ENCODE results near the gene MRM2.

Gene MRM2

DNA sequence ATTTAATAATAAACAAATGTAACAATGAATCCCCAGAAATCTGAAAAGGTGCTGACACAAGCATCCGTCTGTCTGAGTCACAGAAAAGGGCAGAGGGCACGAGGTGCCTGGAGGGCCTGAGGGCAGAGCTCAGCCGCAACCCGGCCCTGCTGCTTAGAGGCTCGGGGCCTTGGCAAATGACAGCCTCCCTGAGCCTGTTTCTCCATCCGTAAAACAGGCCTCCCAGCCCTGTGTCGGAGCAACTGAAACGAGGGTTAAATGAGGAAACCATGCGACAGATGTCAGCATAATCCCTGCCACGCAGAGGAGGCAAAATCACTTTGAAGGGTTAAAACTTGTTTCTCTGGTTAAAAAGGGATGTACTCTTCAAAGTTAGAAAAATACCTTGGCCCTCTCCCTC lies 24.9 kb upstream of the MRM2 start:
- Histone ChIP-seq H4K20me1 (ENCODE audit: insufficient read depth) (no peaks in the 10 kb centered on the region; the same call in 1 of the 2 replicates), H3K27ac (no peak overlapping the region), H2AFZ (ENCODE audit: low read depth) (no peak overlapping the region), H3K36me3 (ENCODE audit: insufficient read depth) (no peaks in the 10 kb centered on the region), H3K4me3 (IDR thresholded peaks at IDR 0.05; ENCODE audit: insufficient read depth, low read depth, low read length) (no peak overlapping the region), H3K9ac (no peak overlapping the region), H3K4me1 (ENCODE audit: low read depth, poor library complexity, severe bottlenecking) (no peaks in the 10 kb centered on the region), H3K27me3 (ENCODE audit: insufficient read depth, low read depth) (no peaks in the 10 kb centered on the region), H3K4me2 (no peak overlapping the region), H3K79me2 (ENCODE audit: insufficient read depth, low read depth) (no peaks in the 10 kb centered on the region)
- TF ChIP-seq, protein P1, sequence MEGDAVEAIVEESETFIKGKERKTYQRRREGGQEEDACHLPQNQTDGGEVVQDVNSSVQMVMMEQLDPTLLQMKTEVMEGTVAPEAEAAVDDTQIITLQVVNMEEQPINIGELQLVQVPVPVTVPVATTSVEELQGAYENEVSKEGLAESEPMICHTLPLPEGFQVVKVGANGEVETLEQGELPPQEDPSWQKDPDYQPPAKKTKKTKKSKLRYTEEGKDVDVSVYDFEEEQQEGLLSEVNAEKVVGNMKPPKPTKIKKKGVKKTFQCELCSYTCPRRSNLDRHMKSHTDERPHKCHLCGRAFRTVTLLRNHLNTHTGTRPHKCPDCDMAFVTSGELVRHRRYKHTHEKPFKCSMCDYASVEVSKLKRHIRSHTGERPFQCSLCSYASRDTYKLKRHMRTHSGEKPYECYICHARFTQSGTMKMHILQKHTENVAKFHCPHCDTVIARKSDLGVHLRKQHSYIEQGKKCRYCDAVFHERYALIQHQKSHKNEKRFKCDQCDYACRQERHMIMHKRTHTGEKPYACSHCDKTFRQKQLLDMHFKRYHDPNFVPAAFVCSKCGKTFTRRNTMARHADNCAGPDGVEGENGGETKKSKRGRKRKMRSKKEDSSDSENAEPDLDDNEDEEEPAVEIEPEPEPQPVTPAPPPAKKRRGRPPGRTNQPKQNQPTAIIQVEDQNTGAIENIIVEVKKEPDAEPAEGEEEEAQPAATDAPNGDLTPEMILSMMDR (conservative IDR thresholded peaks at IDR 0.05; ENCODE audit: low read depth, low read length) = no peak

DNA sequence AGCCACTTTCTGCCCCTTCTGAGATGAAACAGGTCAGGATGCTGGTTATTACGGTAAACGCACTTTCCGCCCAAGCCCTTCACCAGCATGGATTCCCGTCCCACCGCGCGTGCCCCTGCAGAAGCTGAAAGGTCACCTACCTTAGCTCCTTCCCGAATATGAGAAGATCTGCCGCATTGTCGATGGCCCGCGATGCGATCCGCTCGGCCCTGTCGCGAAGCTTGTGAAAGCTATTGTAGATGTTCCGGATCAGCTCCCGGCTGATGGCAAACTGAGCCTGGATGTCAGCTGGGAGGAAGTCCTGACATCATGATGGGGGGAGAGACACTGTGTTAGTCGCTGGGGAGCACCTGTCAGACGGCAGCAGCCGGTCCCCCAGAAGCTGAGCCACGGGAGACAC lies 22.2 kb upstream of the MRM2 start:
- H3K27ac ChIP-seq = no peak overlapping the region
- H3K4me2 ChIP-seq = no peak overlapping the region
- no peaks in the 10 kb centered on the region for H3K79me2 ChIP-seq (ENCODE audit: insufficient read depth, low read depth)
- TF ChIP-seq, protein P1 (conservative IDR thresholded peaks at IDR 0.05; ENCODE audit: low read depth, low read length) = no peak
- no peak overlapping the region for H2AFZ ChIP-seq (ENCODE audit: low read depth)
- H3K36me3 ChIP-seq (ENCODE audit: insufficient read depth) = no peaks in the 10 kb centered on the region
- H3K27me3 ChIP-seq (ENCODE audit: insufficient read depth, low read depth) = no peaks in the 10 kb centered on the region
- H3K4me1 ChIP-seq (ENCODE audit: low read depth, poor library complexity, severe bottlenecking) = no peaks in the 10 kb centered on the region
- H4K20me1 ChIP-seq (ENCODE audit: insufficient read depth) = no peaks in the 10 kb centered on the region; the same call in 1 of the 2 replicates
- no peak overlapping the region for H3K9ac ChIP-seq
- H3K4me3 ChIP-seq (IDR thresholded peaks at IDR 0.05; ENCODE audit: insufficient read depth, low read depth, low read length) = no peak overlapping the region

DNA sequence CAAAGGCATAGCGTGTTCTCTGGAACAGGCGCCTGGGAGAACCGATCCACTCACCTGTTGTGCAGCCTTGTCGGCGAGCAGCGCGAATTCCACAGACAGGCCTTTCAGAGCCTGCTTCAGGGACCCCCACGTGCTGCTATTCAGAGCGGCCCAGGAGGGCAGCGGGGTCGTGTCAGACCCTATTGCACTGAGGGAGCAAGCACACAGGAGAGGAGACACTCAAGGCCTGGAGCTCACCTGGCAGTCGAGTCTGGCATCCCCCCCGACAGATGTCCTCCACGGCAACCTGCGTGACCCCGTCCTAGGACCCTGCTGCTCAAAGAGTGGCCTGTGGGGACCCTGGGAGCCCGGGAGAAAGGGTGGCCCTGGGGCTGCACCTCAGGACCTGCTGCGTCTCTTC lies 21.2 kb upstream of the MRM2 start:
- Histone ChIP-seq H3K4me2 (no peak overlapping the region), H2AFZ (ENCODE audit: low read depth) (no peak overlapping the region), H3K4me1 (ENCODE audit: low read depth, poor library complexity, severe bottlenecking) (no peaks in the 10 kb centered on the region), H3K36me3 (ENCODE audit: insufficient read depth) (no peaks in the 10 kb centered on the region), H3K4me3 (IDR thresholded peaks at IDR 0.05; ENCODE audit: insufficient read depth, low read depth, low read length) (no peak overlapping the region), H3K9ac (no peak overlapping the region), H4K20me1 (ENCODE audit: insufficient read depth) (no peaks in the 10 kb centered on the region; the same call in 1 of the 2 replicates), H3K27ac (no peak overlapping the region), H3K27me3 (ENCODE audit: insufficient read depth, low read depth) (no peaks in the 10 kb centered on the region), H3K79me2 (ENCODE audit: insufficient read depth, low read depth) (no peaks in the 10 kb centered on the region)
- TF ChIP-seq, protein P1 (conservative IDR thresholded peaks at IDR 0.05; ENCODE audit: low read depth, low read length) = no peak

DNA sequence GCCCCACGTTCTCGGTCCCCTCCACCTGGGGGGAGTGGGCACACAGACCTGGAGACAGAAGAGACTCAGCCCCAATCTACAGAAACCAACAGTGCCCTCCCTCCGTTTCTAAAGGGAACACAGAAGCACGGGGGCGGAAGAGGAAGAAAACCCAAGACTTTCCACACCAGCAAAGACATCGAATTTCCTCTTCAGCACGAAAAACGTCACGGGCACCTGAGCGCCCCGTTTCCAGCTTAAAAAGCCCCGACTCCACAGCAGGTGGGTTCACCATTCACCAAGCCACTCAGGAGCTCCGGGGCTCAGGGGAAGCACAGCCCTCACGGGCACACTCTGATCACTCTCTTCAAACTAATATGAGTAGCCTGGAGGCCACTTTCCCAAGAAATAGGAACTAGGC lies 19.6 kb upstream of the MRM2 start:
- H3K36me3 ChIP-seq (ENCODE audit: insufficient read depth) = no peaks in the 10 kb centered on the region
- H3K79me2 ChIP-seq (ENCODE audit: insufficient read depth, low read depth) = no peaks in the 10 kb centered on the region
- no peaks in the 10 kb centered on the region for H4K20me1 ChIP-seq (ENCODE audit: insufficient read depth)
- no peak overlapping the region for H3K9ac ChIP-seq
- no peak overlapping the region for H3K4me2 ChIP-seq
- no peaks in the 10 kb centered on the region for H3K27me3 ChIP-seq (ENCODE audit: insufficient read depth, low read depth)
- no peak overlapping the region for H2AFZ ChIP-seq (ENCODE audit: low read depth)
- TF ChIP-seq, protein P1 (conservative IDR thresholded peaks at IDR 0.05; ENCODE audit: low read depth, low read length) = no peak
- H3K27ac ChIP-seq = no peak overlapping the region
- H3K4me1 ChIP-seq (ENCODE audit: low read depth, poor library complexity, severe bottlenecking) = no peaks in the 10 kb centered on the region
- no peak overlapping the region for H3K4me3 ChIP-seq (IDR thresholded peaks at IDR 0.05; ENCODE audit: insufficient read depth, low read depth, low read length)

Measured in KMS-11 (cell line).